Measurements from ENCODE around the gene ULK1. TPM values are rescaled to one million over a fixed set of nuclear protein-coding genes. Genes with fewer than 3 reads are reported as not detected.

The ULK1 gene
- total RNA-seq, 2 experiments from 2014 or later, result 13.3 to 15.5 TPM

- ATAC-seq, result no peak
- H3K27me3 Mint-ChIP-seq, result peaks cover 2% of the 10 kb centered on the region
- no peak overlapping the region for H3K4me3 Mint-ChIP-seq
- DNase-seq, result no peak
- no peaks in the 10 kb centered on the region for H3K36me3 Mint-ChIP-seq (ENCODE audit: low read depth)
- POLR2A ChIA-PET, result no interaction called here
- CTCF ChIA-PET, result no interaction called here
- TF ChIP-seq, protein P1, sequence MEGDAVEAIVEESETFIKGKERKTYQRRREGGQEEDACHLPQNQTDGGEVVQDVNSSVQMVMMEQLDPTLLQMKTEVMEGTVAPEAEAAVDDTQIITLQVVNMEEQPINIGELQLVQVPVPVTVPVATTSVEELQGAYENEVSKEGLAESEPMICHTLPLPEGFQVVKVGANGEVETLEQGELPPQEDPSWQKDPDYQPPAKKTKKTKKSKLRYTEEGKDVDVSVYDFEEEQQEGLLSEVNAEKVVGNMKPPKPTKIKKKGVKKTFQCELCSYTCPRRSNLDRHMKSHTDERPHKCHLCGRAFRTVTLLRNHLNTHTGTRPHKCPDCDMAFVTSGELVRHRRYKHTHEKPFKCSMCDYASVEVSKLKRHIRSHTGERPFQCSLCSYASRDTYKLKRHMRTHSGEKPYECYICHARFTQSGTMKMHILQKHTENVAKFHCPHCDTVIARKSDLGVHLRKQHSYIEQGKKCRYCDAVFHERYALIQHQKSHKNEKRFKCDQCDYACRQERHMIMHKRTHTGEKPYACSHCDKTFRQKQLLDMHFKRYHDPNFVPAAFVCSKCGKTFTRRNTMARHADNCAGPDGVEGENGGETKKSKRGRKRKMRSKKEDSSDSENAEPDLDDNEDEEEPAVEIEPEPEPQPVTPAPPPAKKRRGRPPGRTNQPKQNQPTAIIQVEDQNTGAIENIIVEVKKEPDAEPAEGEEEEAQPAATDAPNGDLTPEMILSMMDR (IDR thresholded peaks at IDR 0.05), result no peak
- intact Hi-C loops (cut with micrococcal nuclease), result no loop called here
- no peaks in the 10 kb centered on the region for H3K9me3 Mint-ChIP-seq
- H3K27ac Mint-ChIP-seq, result no peak overlapping the region
- H3K4me1 Mint-ChIP-seq (ENCODE audit: low read depth), result peaks cover 5% of the 10 kb centered on the region
Measured at GRCh38 chr12:131857908-131858850, 36.2 kb upstream of the ULK1 start.

- H3K27ac Mint-ChIP-seq, result peak overlapping the region; percentile 45
- TF ChIP-seq, protein P1 (IDR thresholded peaks at IDR 0.05), result no peak
- peaks cover 5% of the 10 kb centered on the region for H3K4me1 Mint-ChIP-seq (ENCODE audit: low read depth)
- no peak for DNase-seq
- ChIA-PET CTCF (no interaction called here), POLR2A (no interaction called here)
- intact Hi-C loops (cut with micrococcal nuclease), result no loop called here
- H3K36me3 Mint-ChIP-seq (ENCODE audit: low read depth), result no peaks in the 10 kb centered on the region
- no peak overlapping the region for H3K4me3 Mint-ChIP-seq
- no peaks in the 10 kb centered on the region for H3K9me3 Mint-ChIP-seq
- peak; percentile 27 for ATAC-seq
- peaks cover 2% of the 10 kb centered on the region for H3K27me3 Mint-ChIP-seq
Measured at GRCh38 chr12:131860472-131861260, 33.8 kb upstream of the ULK1 start.

GRCh38 chr12:131861261-131862083 lies 33.0 kb upstream of the ULK1 start:
- CTCF ChIA-PET, result no interaction called here
- Mint-ChIP-seq H3K9me3 (no peaks in the 10 kb centered on the region), H3K27me3 (peaks cover 2% of the 10 kb centered on the region), H3K4me3 (no peak overlapping the region), H3K36me3 (ENCODE audit: low read depth) (no peaks in the 10 kb centered on the region), H3K4me1 (ENCODE audit: low read depth) (peaks cover 5% of the 10 kb centered on the region), H3K27ac (peak overlapping the region; percentile 45)
- no peak for ATAC-seq
- TF ChIP-seq, protein P1 (IDR thresholded peaks at IDR 0.05), result no peak
- no peak for DNase-seq
- intact Hi-C loops (cut with micrococcal nuclease), result no loop called here
- POLR2A ChIA-PET, result no interaction called here

- no peaks in the 10 kb centered on the region for H3K36me3 Mint-ChIP-seq (ENCODE audit: low read depth)
- H3K27me3 Mint-ChIP-seq, result peaks cover 2% of the 10 kb centered on the region
- no peak overlapping the region for H3K27ac Mint-ChIP-seq
- peaks cover 5% of the 10 kb centered on the region for H3K4me1 Mint-ChIP-seq (ENCODE audit: low read depth)
- intact Hi-C loops (cut with micrococcal nuclease), result no loop called here
- no peak overlapping the region for H3K4me3 Mint-ChIP-seq
- no peaks in the 10 kb centered on the region for H3K9me3 Mint-ChIP-seq
- ChIA-PET CTCF (no interaction called here), POLR2A (no interaction called here)
- ATAC-seq, result no peak
- TF ChIP-seq, protein P1 (IDR thresholded peaks at IDR 0.05), result no peak
- no peak for DNase-seq
Measured at GRCh38 chr12:131862084-131862441, 32.4 kb upstream of the ULK1 start.

All from activated CD8-positive, alpha-beta T cell treated with anti-CD3 and anti-CD28 coated beads for 36 hours (primary cell).